Ureter (tissue), 1 donor: ENCODE data around the gene TRAPPC10. TPM values are rescaled to one million over a fixed set of nuclear protein-coding genes. Genes with fewer than 3 reads are reported as not detected.

ENCODE experiments used
- DNase-seq: peaks from one replicate; pipeline ENCODE4 v3.0.0-alpha.2; 2020; ENCODE audit warnings: low spot score
- total RNA-seq: library from RNA; stranded (reverse); gene quantifications from one replicate; pipeline ENCODE4 v1.2.4, GENCODE V29; 2023
- donor health status: DM: yes; HTN: yes; CAD: no.

TRAPPC10 gene
- total RNA-seq, 1 donor from 2014 or later: 48.3 TPM

- no peak for DNase-seq
These were observed 7.0 kb upstream of the TRAPPC10 start for GRCh38 chr21:44005071-44005470.

- DNase-seq: no peak
These were observed 6.5 kb upstream of the TRAPPC10 start for GRCh38 chr21:44005593-44005992.

GRCh38 chr21:44006017-44006619 is 6.0 kb upstream of the TRAPPC10 start:
- DNase-seq: no peak

- DNase-seq: no peak
These were observed 5.5 kb upstream of the TRAPPC10 start for GRCh38 chr21:44006656-44007055.

- no peak for DNase-seq
These were observed 1.7 kb upstream of the TRAPPC10 start for GRCh38 chr21:44010429-44010828.

- no peak for DNase-seq
These were observed 986 bp upstream of the TRAPPC10 start for GRCh38 chr21:44011123-44011522.

- peak; percentile 60 for DNase-seq
These were observed 618 bp downstream of the TRAPPC10 start for GRCh38 chr21:44012474-44013379.

- no peak for DNase-seq
These were observed 1.4 kb downstream of the TRAPPC10 start for GRCh38 chr21:44013380-44014088.

GRCh38 chr21:44017601-44018000 is 5.5 kb downstream of the TRAPPC10 start:
- no peak for DNase-seq

GRCh38 chr21:44018127-44018526 is 6.0 kb downstream of the TRAPPC10 start:
- no peak for DNase-seq

- no peak for DNase-seq
These were observed 6.9 kb downstream of the TRAPPC10 start for GRCh38 chr21:44018813-44019567.

- DNase-seq: no peak
These were observed 7.5 kb downstream of the TRAPPC10 start for GRCh38 chr21:44019568-44019958.

GRCh38 chr21:44020551-44020950 is 8.4 kb downstream of the TRAPPC10 start:
- DNase-seq: no peak

- DNase-seq: no peak
These were observed 9.0 kb downstream of the TRAPPC10 start for GRCh38 chr21:44021064-44021463.

- DNase-seq: no peak
These were observed 12.1 kb downstream of the TRAPPC10 start for GRCh38 chr21:44024257-44024656.

- peak; percentile 65 for DNase-seq
These were observed 12.8 kb downstream of the TRAPPC10 start for GRCh38 chr21:44024887-44025353.

GRCh38 chr21:44027607-44028286 is 15.6 kb downstream of the TRAPPC10 start:
- no peak for DNase-seq

GRCh38 chr21:44028287-44028659 is 16.2 kb downstream of the TRAPPC10 start:
- no peak for DNase-seq

- no peak for DNase-seq
These were observed 17.5 kb downstream of the TRAPPC10 start for GRCh38 chr21:44029460-44030087.

- no peak for DNase-seq
These were observed 23.1 kb downstream of the TRAPPC10 start for GRCh38 chr21:44035244-44035643.

GRCh38 chr21:44038063-44038462 is 26.0 kb downstream of the TRAPPC10 start:
- DNase-seq: no peak
